HepG2 (cell line): Measurements from ENCODE around the gene NDUFAF8. TPM values are rescaled to one million over a fixed set of nuclear protein-coding genes. Genes with fewer than 3 reads are reported as not detected.

Source experiments
- DMTF1 ChIP-seq: sonication (generic); formaldehyde crosslinking; IDR thresholded peaks from 2 replicates; pipeline ENCODE4 v1.4.0; 2020; ENCODE audit warnings: mild to moderate bottlenecking, missing genetic modification reagents
- MEF2D ChIP-seq: sonication (generic); formaldehyde crosslinking; IDR thresholded peaks from 2 replicates; pipeline ENCODE4 v1.5.1; 2020; ENCODE audit warnings: mild to moderate bottlenecking, missing genetic modification reagents
- SETDB1 ChIP-seq: sonication (generic); formaldehyde crosslinking; IDR thresholded peaks from 2 replicates; pipeline ENCODE4 v1.5.1; 2020; ENCODE audit warnings: missing genetic modification reagents, mild to moderate bottlenecking, borderline replicate concordance
- TIGD3 ChIP-seq: sonication (generic); formaldehyde crosslinking; IDR thresholded peaks from 2 replicates; pipeline ENCODE4 v1.5.1; 2020; ENCODE audit warnings: mild to moderate bottlenecking, missing genetic modification reagents, borderline replicate concordance
- UBTF ChIP-seq: sonication (generic); formaldehyde crosslinking; IDR thresholded peaks from 2 replicates; pipeline ENCODE4 v1.4.0; 2020; ENCODE audit warnings: mild to moderate bottlenecking, missing genetic modification reagents
- ZBTB39 ChIP-seq: sonication (generic); formaldehyde crosslinking; IDR thresholded peaks from 2 replicates; pipeline ENCODE4 v1.5.0; 2020; ENCODE audit warnings: missing genetic modification reagents
- ZNF407 ChIP-seq: sonication (generic); formaldehyde crosslinking; IDR thresholded peaks from one replicate; pipeline ENCODE4 v1.5.1; 2020; ENCODE audit warnings: mild to moderate bottlenecking, missing genetic modification reagents; ENCODE audit errors: not compliant biosample characterization
- ZNF552 ChIP-seq: sonication (generic); formaldehyde crosslinking; IDR thresholded peaks from 2 replicates; pipeline ENCODE4 v1.9.0; 2022; ENCODE audit warnings: missing genetic modification reagents, mild to moderate bottlenecking, borderline replicate concordance
- ZNF558 ChIP-seq: sonication (generic); formaldehyde crosslinking; IDR thresholded peaks from 2 replicates; pipeline ENCODE4 v1.9.0; 2022; ENCODE audit warnings: mild to moderate bottlenecking, missing genetic modification reagents, borderline replicate concordance
- polyA plus RNA-seq, 8 experiments: library from polyadenylated mRNA; depleted of rRNA in 3 of 8; stranded (reverse) in 7 of 8; unstranded in 1 of 8; fragments of >200 nt; fragmentation: Illumina TruSeq in 4 of 8; extraction: Trizol in 4 of 8; gene quantifications; 2 replicates each; pipeline versions ENCODE4 v1.2.1 to v1.2.3, GENCODE V29; 2011 to 2016; ENCODE audit warnings: low read depth in 4 of 8, missing spikeins in 1 of 8, mixed read lengths in 1 of 8; ENCODE audit not compliant: insufficient read depth in 1 of 8
- total RNA-seq, 5 experiments: library from RNA; depleted of rRNA; stranded (reverse); fragments of >200 nt; fragmentation: Illumina TruSeq; extraction: Trizol; gene quantifications; 2 replicates each; pipeline ENCODE4 v1.2.3, GENCODE V29; 2016; ENCODE audit warnings: low read depth in 1 of 5

NDUFAF8 gene
- total and polyA plus RNA-seq, 2 of the 13 experiments (the other 11 are each of a cell fraction or from before 2014, with no cell fraction given): 75.6 to 233 TPM

- TF ChIP-seq ZNF407 (CRISPR knock-in tag): no peak
- TF ChIP-seq ZNF552 (CRISPR knock-in tag): peak; percentile 95
- no peak for TF ChIP-seq SETDB1 (CRISPR knock-in tag)
- TF ChIP-seq ZNF558: no peak; the same call in 1 of the 2 replicates
- no peak; the same call in 1 of the 2 replicates for TF ChIP-seq MEF2D (CRISPR knock-in tag)
- TF ChIP-seq TIGD3 (CRISPR knock-in tag): peak; percentile 85; the same call in 1 of the 2 replicates
- TF ChIP-seq DMTF1 (CRISPR knock-in tag): 0 out of 2 replicates have a peak, but pooled peaks have one; percentile 62
- no peak for TF ChIP-seq ZBTB39
- peak; percentile 75 for TF ChIP-seq UBTF
Observed at GRCh38 chr17:81222906-81223761, 16.0 kb upstream of the NDUFAF8 start, which contains the start of gene CEP131 (continued).
